Measurements from ENCODE around the gene CCDC27. TPM values are rescaled to one million over a fixed set of nuclear protein-coding genes. Genes with fewer than 3 reads are reported as not detected.
A peak's percentile ranks its signal among the peaks of the same experiment; 100 is the strongest.

The CCDC27 gene
- total and polyA plus RNA-seq, 2 of the 13 experiments (the other 11 are each of a cell fraction or from before 2014, with no cell fraction given): not detected

GRCh38 chr1:3746830-3747521 is 5.3 kb upstream of the CCDC27 start (continued):
- TF ChIP-seq KIAA2018 (CRISPR knock-in tag; IDR thresholded peaks at IDR 0.05; ENCODE audit: borderline replicate concordance): no peak
- peak; percentile 32 for TF ChIP-seq HNRNPLL (IDR thresholded peaks at IDR 0.05; ENCODE audit: low read depth, low read length, poor library complexity, severe bottlenecking)
- TF ChIP-seq HBP1 (CRISPR knock-in tag; IDR thresholded peaks at IDR 0.05; ENCODE audit: low read depth): peak; percentile 68; the same call in 1 of the 2 replicates
- TF ChIP-seq KDM5A (IDR thresholded peaks at IDR 0.05; ENCODE audit: borderline replicate concordance, low read length): peak; percentile 44
- 0 out of 2 replicates have a peak, but pooled peaks have one; percentile 22 for TF ChIP-seq ZNF788 (CRISPR knock-in tag; IDR thresholded peaks at IDR 0.05; ENCODE audit: borderline replicate concordance)
- peak; percentile 29; the same call in 1 of the 2 replicates for TF ChIP-seq ISL2 (CRISPR knock-in tag; IDR thresholded peaks at IDR 0.05)
- peak; percentile 82 for TF ChIP-seq ARID4A (CRISPR knock-in tag; IDR thresholded peaks at IDR 0.05; ENCODE audit: borderline replicate concordance)
- TF ChIP-seq TFDP2 (CRISPR knock-in tag; IDR thresholded peaks at IDR 0.05): peak; percentile 57; the same call in 1 of the 2 replicates
- TF ChIP-seq MXD3 (CRISPR knock-in tag; IDR thresholded peaks at IDR 0.05): peak; percentile 37; the same call in 1 of the 2 replicates
- TF ChIP-seq THAP11 (CRISPR knock-in tag; IDR thresholded peaks at IDR 0.05): peak; percentile 83
- TF ChIP-seq ZFY (CRISPR knock-in tag; IDR thresholded peaks at IDR 0.05): peak; percentile 74
- peak; percentile 35 for TF ChIP-seq ASH2L (IDR thresholded peaks at IDR 0.05; ENCODE audit: insufficient read length, low read depth, low read length)
